ENCODE results near the gene NLRP5. TPM values are rescaled to one million over a fixed set of nuclear protein-coding genes. Genes with fewer than 3 reads are reported as not detected.

Gene NLRP5
- total RNA-seq, 5 donors from 2014 or later (not counting 1 experiment from before 2014, with no cell fraction given): not detected

- H3K4me1 Mint-ChIP-seq: peaks cover 6 to 19% (median 14%) of the 10 kb centered on the region in 3 donors
- peaks cover 0 to 4% of the 10 kb centered on the region in 2 experiments for H3K4me1 ChIP-seq (ENCODE audit: control insufficient read depth in 1 of 2, extremely low read depth in 1 of 2, insufficient read depth in 2 of 2, low read length in 2 of 2)
- ChIA-PET CTCF (interaction anchor here in 1 of 2 donors (0.6 kb wide), 1 partner anchor 81 kb away, joined by 5 read pairs; no protein-coding TSS in a partner anchor), POLR2A (no interaction called here)
- no peaks in the 10 kb centered on the region for H3K27me3 Mint-ChIP-seq
- peaks cover 20% of the 10 kb centered on the region for H3K36me3 Mint-ChIP-seq
- H3K27ac Mint-ChIP-seq: no peak overlapping the region
- H3K9me3 Mint-ChIP-seq: no peaks in the 10 kb centered on the region
- no peak overlapping the region for H3K27ac ChIP-seq (ENCODE audit: low read length)
- no peak overlapping the region for H3K4me3 ChIP-seq (ENCODE audit: control insufficient read depth in 1 of 2, extremely low read depth in 1 of 2, low read length in 1 of 2)
- peaks cover 6 to 19% of the 10 kb centered on the region in 2 donors for H3K36me3 ChIP-seq (ENCODE audit: control insufficient read depth in 2 of 2, extremely low read depth in 1 of 2, insufficient read depth in 1 of 2, low read length in 1 of 2)
- ATAC-seq (replicated peaks in 1 of 4) (no peak), DNase-seq (no peak)
- no peaks in the 10 kb centered on the region for H3K27me3 ChIP-seq (replicated peaks in 1 of 2; ENCODE audit: control insufficient read depth in 2 of 2, extremely low read depth in 1 of 2, insufficient read depth in 2 of 2, low read length in 1 of 2)
- no peaks in the 10 kb centered on the region for H3K9me3 ChIP-seq
- H3K4me3 Mint-ChIP-seq: no peak overlapping the region
- 98% methylated on average over 60 of the region's 66 CpGs for WGBS (ENCODE audit: insufficient coverage)
Measured at GRCh38 chr19:56088497-56089215, 102.1 kb downstream of the NLRP5 start.

GRCh38 chr19:56089344-56089743, 102.8 kb downstream of the NLRP5 start:
- H3K4me3 Mint-ChIP-seq: no peak overlapping the region
- H3K36me3 ChIP-seq (ENCODE audit: control insufficient read depth in 2 of 2, extremely low read depth in 1 of 2, insufficient read depth in 1 of 2, low read length in 1 of 2): peaks cover 6 to 19% of the 10 kb centered on the region in 2 donors
- H3K4me1 ChIP-seq (ENCODE audit: control insufficient read depth in 1 of 2, extremely low read depth in 1 of 2, insufficient read depth in 2 of 2, low read length in 2 of 2): peaks cover 0 to 4% of the 10 kb centered on the region in 2 experiments
- no peaks in the 10 kb centered on the region for H3K9me3 Mint-ChIP-seq
- no peak overlapping the region for H3K27ac ChIP-seq (ENCODE audit: low read length)
- H3K27me3 ChIP-seq (replicated peaks in 1 of 2; ENCODE audit: control insufficient read depth in 2 of 2, extremely low read depth in 1 of 2, insufficient read depth in 2 of 2, low read length in 1 of 2): no peaks in the 10 kb centered on the region
- H3K27me3 Mint-ChIP-seq: no peaks in the 10 kb centered on the region
- H3K4me3 ChIP-seq (ENCODE audit: control insufficient read depth in 1 of 2, extremely low read depth in 1 of 2, low read length in 1 of 2): no peak overlapping the region
- DNase-seq (no peak), ATAC-seq (replicated peaks in 1 of 4) (no peak)
- no peak overlapping the region for H3K27ac Mint-ChIP-seq
- H3K36me3 Mint-ChIP-seq: peaks cover 21% of the 10 kb centered on the region
- POLR2A ChIA-PET: no interaction called here
- peaks cover 6 to 19% (median 14%) of the 10 kb centered on the region in 3 donors for H3K4me1 Mint-ChIP-seq
- no peaks in the 10 kb centered on the region for H3K9me3 ChIP-seq
- WGBS (ENCODE audit: insufficient coverage): 98% methylated on average over 11 of the region's 14 CpGs
- CTCF ChIA-PET: interaction anchor here in 1 of 2 donors (0.5 kb wide), 1 partner anchor 260 kb away, joined by 3 read pairs; no protein-coding TSS in a partner anchor

- 100% methylated on average over 6 of the region's 10 CpGs for WGBS (ENCODE audit: insufficient coverage)
- DNase-seq: no peak
Measured at GRCh38 chr19:56091066-56091490, 104.5 kb downstream of the NLRP5 start.

GRCh38 chr19:56091751-56092546, 105.4 kb downstream of the NLRP5 start:
- Histone ChIP-seq H3K36me3 (ENCODE audit: control insufficient read depth in 2 of 2, extremely low read depth in 1 of 2, insufficient read depth in 1 of 2, low read length in 1 of 2) (peaks cover 9 to 24% of the 10 kb centered on the region in 2 donors), H3K27ac (ENCODE audit: low read length) (no peak overlapping the region), H3K4me3 (ENCODE audit: control insufficient read depth in 1 of 2, extremely low read depth in 1 of 2, low read length in 1 of 2) (no peak overlapping the region), H3K27me3 (replicated peaks in 1 of 2; ENCODE audit: control insufficient read depth in 2 of 2, extremely low read depth in 1 of 2, insufficient read depth in 2 of 2, low read length in 1 of 2) (no peaks in the 10 kb centered on the region), H3K4me1 (ENCODE audit: control insufficient read depth in 1 of 2, extremely low read depth in 1 of 2, insufficient read depth in 2 of 2, low read length in 2 of 2) (peaks cover 0 to 4% of the 10 kb centered on the region in 2 experiments), H3K9me3 (no peaks in the 10 kb centered on the region)
- Mint-ChIP-seq H3K27me3 (no peaks in the 10 kb centered on the region), H3K27ac (peak overlapping the region in 1 of 2 donors; percentile 6), H3K4me1 (peaks cover 6 to 19% (median 14%) of the 10 kb centered on the region in 3 donors), H3K36me3 (peaks cover 32% of the 10 kb centered on the region), H3K9me3 (no peaks in the 10 kb centered on the region), H3K4me3 (peak overlapping the region in 2 of 3 donors; percentile 9 to 21)
- DNase-seq (peak in 2 of 35 experiments; percentile 15 to 26), ATAC-seq (replicated peaks in 1 of 4) (peak in 1 of 4 experiments; percentile 29)
- POLR2A ChIA-PET: no interaction called here
- WGBS (ENCODE audit: insufficient coverage): 86% methylated on average over 33 of the region's 38 CpGs
- CTCF ChIA-PET: no interaction called here

More at GRCh38 chr19:56091066-56091490, 104.5 kb downstream of the NLRP5 start:
- ATAC-seq (replicated peaks in 1 of 4): no peak
- no peaks in the 10 kb centered on the region for H3K27me3 ChIP-seq (replicated peaks in 1 of 2; ENCODE audit: control insufficient read depth in 2 of 2, extremely low read depth in 1 of 2, insufficient read depth in 2 of 2, low read length in 1 of 2)
- Mint-ChIP-seq H3K36me3 (peaks cover 32% of the 10 kb centered on the region), H3K27me3 (no peaks in the 10 kb centered on the region), H3K4me3 (peak overlapping the region in 1 of 3 donors; percentile 21), H3K4me1 (peaks cover 6 to 19% (median 14%) of the 10 kb centered on the region in 3 donors), H3K27ac (no peak overlapping the region), H3K9me3 (no peaks in the 10 kb centered on the region)
- H3K36me3 ChIP-seq (ENCODE audit: control insufficient read depth in 2 of 2, extremely low read depth in 1 of 2, insufficient read depth in 1 of 2, low read length in 1 of 2): peaks cover 8 to 24% of the 10 kb centered on the region in 2 donors
- peaks cover 0 to 4% of the 10 kb centered on the region in 2 experiments for H3K4me1 ChIP-seq (ENCODE audit: control insufficient read depth in 1 of 2, extremely low read depth in 1 of 2, insufficient read depth in 2 of 2, low read length in 2 of 2)
- CTCF ChIA-PET: no interaction called here
- POLR2A ChIA-PET: no interaction called here
- no peak overlapping the region for H3K4me3 ChIP-seq (ENCODE audit: control insufficient read depth in 1 of 2, extremely low read depth in 1 of 2, low read length in 1 of 2)
- no peaks in the 10 kb centered on the region for H3K9me3 ChIP-seq
- no peak overlapping the region for H3K27ac ChIP-seq (ENCODE audit: low read length)

DNA sequence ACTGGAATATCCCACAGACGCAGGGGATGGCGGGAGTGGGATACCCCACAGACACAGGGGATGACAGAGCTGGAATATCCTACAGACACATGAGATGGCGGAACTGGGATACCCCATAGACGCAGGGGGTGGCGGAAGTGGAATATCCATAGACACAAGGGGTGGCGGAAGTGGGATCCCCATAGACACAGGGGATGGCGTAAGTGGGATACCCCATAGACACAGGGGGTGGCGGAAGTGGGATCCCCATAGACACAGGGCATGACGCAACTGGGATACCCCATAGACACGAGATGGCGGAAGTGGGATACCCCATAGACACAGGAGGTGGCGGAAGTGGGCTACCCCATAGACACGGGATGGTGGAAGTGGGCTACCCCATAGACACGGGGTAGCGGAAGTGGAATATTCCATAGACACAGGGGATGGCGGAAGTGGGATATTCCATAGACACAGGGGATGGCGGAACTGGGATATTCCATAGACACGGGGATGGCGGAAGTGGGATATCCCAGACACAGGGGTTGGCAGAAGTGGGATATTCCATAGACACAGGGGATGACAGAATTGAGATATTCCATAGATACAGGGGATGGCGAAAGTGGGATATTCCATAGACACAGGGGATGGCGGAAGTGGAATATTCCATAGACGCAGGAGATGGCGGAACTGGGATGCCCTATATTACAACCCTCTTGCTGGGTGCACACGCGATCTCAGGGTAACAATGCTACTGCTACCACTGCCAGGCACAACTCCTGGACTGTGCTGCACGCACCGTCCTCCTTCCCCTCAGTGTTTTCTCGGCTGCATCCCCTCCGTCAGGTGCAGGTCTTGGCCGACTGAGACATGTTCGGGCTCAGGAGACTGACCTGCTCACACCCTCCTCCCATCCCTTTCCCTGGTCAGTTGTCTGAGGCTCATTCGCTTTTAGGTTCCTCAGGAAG, 106.4 kb downstream of the NLRP5 start:
- Mint-ChIP-seq H3K9me3 (no peaks in the 10 kb centered on the region), H3K4me1 (peaks cover 6 to 19% (median 14%) of the 10 kb centered on the region in 3 donors), H3K4me3 (no peak overlapping the region), H3K27ac (no peak overlapping the region), H3K36me3 (peaks cover 32% of the 10 kb centered on the region), H3K27me3 (no peaks in the 10 kb centered on the region)
- H3K4me3 ChIP-seq (ENCODE audit: control insufficient read depth in 1 of 2, extremely low read depth in 1 of 2, low read length in 1 of 2): no peak overlapping the region
- H3K9me3 ChIP-seq: no peaks in the 10 kb centered on the region
- ChIA-PET POLR2A (no interaction called here), CTCF (no interaction called here)
- ATAC-seq (replicated peaks in 1 of 4): no peak
- no peak overlapping the region for H3K27ac ChIP-seq (ENCODE audit: low read length)
- WGBS (ENCODE audit: insufficient coverage): 96% methylated on average over 25 of the region's 32 CpGs
- no peaks in the 10 kb centered on the region for H3K27me3 ChIP-seq (replicated peaks in 1 of 2; ENCODE audit: control insufficient read depth in 2 of 2, extremely low read depth in 1 of 2, insufficient read depth in 2 of 2, low read length in 1 of 2)
- peaks cover 13 to 24% of the 10 kb centered on the region in 2 donors for H3K36me3 ChIP-seq (ENCODE audit: control insufficient read depth in 2 of 2, extremely low read depth in 1 of 2, insufficient read depth in 1 of 2, low read length in 1 of 2)
- peaks cover 0 to 4% of the 10 kb centered on the region in 2 experiments for H3K4me1 ChIP-seq (ENCODE audit: control insufficient read depth in 1 of 2, extremely low read depth in 1 of 2, insufficient read depth in 2 of 2, low read length in 2 of 2)
- DNase-seq: no peak
